Thyroid gland (tissue), 4 donors: ENCODE measurements around the gene AMN1.

Experiments used
- CTCF ChIP-seq, 6 experiments: fragments of 200-600 bp in 3 of 6; fragments of 450-650 bp in 3 of 6; sonication (generic) in 3 of 6; IDR thresholded peaks; one replicate each; pipeline ENCODE4 v1.5.1; 2016 to 2019; ENCODE audit warnings: antibody characterized with exemption in 6 of 6, mild to moderate bottlenecking in 2 of 6, inconsistent platforms in 1 of 6, moderate library complexity in 1 of 6
- POLR2A ChIP-seq, 2 donors: fragments of 450-650 bp; IDR thresholded peaks; one replicate each; pipeline ENCODE4 v1.6.1; 2017; ENCODE audit warnings: antibody characterized with exemption in 2 of 2, mild to moderate bottlenecking in 2 of 2, moderate library complexity in 1 of 2

GRCh38 chr12:31750747-31751039 lies 21.9 kb upstream of the AMN1 start:
- TF ChIP-seq CTCF (IDR thresholded peaks at IDR 0.05), result no peak
- TF ChIP-seq POLR2A (IDR thresholded peaks at IDR 0.05), result no peak
